NCI-H510A treated with DMSO at 0.1 percent for 48 hours (cell line): ENCODE measurements around the gene CFAP251.
"Not testable (repeated sequence)": the region's sequence is repeated elsewhere in the genome, so short reads cannot be mapped to it uniquely, and the experiment has no call there.

Experiments used
- DNase-seq: peaks from one replicate; lab custom pipeline; 2025; lab: John Stamatoyannopoulos, UW

CFAP251 gene

DNA sequence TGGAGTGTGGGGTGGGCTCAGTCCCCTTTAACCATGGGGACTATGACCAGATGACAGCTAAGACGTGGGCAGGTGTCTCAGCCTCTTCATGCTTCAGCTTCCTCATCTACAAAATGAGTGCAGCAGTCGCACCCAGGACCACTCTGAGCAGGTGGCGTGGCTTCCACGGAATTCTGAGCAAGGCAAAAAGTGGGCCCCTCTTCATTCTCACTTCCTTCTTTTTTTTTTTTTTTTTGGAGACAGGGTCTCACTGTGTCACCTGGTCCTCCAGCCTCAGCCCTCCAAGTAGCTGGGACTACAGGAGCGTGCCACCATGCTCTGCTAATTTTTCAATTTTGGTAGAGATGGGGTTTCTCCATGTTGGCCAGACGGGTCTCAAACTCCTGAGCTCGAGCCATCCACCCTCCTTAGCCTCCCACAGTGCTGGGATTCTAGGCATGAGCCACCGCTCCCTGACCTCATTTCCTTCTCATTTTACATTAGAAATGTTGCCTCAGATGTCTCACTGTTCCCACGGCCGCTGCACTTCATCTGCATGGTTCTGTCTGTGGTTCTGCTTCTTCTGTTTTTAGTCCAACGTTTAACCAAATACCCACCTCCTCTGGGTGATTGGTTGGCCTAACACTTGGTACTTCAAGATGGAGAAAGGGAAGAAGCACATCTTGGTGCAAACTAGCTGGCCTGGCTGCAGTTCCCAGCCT, 61.9 kb downstream of the CFAP251 start:
- no peak for DNase-seq

DNA sequence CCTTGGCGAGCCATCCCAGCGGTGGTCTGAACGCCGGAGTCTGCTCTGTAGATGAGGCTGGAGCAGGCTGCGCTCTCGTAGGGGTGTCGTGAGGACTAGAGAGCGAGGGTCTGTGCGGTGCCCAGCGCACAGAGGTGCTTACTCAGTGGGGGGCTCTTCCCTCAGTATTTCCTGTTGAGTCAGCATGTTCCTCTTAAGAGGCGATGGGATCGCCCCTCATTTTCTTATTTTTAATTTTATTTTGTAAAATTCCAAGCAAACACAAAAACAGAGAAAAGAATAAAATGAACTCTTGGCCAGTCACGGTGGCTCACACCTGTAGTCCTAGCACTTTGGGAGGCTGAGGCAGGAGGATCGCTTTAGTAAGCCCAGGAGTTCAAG, 62.5 kb downstream of the CFAP251 start:
- no peak for DNase-seq

DNA sequence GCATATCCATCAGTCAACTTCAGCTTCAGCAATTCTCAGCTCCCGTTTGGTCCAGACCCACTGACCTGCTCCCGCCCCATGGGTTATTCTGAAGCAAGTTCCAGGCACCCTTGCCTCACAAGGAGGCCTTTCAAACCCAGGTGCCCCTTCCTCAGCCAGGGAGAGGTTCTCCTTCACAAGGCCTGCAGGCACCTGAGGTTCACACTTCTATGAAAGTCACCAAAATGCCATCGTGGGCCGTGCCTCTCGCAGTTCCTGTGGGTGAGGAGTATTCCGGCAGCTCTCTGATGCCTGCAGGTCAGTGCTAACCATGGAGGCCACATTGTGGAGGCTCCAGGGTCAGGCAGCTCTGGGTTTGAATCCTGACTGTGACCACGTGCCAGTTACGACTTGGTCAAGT, 63.1 kb downstream of the CFAP251 start:
- no peak for DNase-seq

DNA sequence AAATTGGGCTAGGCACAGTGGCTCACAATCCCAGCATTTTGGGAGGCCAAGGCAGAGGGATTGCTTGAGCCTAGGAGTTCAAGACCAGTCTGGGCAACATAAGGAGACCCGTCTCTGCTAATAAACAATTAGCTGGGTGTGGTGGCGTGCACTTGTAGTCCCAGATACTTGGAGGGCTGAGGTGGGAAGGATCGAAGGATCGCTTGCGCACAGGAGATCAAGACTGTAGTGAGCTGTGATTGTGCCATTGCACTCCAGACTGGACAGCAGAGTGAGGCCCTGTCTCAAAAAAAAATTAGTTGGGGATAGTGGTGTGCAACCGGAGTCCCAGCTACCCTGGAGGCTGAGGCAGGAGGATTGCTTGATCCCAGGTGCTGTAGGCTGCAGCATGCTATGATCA, 64.6 kb downstream of the CFAP251 start:
- no peak for DNase-seq

DNA sequence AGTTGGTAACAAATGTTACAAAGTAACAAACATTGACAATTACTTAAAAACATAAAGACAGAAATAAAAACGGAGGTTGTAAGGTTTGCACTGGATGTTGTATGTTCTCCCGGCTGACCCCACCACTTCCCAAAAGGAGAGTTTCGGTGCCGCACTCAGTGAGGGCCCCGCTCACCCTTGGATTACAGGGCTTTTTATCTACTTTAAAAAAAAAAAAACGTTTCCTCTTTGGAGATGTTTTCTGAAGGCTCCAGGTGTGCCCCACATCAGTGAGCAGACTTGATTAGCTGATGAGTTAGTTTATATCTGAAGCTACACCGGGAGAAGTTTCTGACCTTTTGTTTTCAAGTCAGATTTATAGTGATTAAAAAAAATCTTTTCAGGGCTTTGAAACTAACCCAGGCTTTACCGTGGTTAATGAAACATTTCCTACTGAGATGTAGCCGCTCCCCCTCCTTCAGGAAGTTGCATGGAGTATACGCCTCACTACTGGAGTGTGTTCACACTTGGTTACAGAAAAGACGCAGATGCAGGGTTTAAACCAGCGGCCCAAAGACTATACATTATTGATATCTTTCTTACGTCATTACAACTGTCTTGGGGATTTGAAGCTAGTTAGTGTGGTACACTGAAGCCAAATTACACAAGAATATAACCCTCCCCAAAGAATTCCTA, 65.3 kb downstream of the CFAP251 start:
- DNase-seq = no peak

DNA sequence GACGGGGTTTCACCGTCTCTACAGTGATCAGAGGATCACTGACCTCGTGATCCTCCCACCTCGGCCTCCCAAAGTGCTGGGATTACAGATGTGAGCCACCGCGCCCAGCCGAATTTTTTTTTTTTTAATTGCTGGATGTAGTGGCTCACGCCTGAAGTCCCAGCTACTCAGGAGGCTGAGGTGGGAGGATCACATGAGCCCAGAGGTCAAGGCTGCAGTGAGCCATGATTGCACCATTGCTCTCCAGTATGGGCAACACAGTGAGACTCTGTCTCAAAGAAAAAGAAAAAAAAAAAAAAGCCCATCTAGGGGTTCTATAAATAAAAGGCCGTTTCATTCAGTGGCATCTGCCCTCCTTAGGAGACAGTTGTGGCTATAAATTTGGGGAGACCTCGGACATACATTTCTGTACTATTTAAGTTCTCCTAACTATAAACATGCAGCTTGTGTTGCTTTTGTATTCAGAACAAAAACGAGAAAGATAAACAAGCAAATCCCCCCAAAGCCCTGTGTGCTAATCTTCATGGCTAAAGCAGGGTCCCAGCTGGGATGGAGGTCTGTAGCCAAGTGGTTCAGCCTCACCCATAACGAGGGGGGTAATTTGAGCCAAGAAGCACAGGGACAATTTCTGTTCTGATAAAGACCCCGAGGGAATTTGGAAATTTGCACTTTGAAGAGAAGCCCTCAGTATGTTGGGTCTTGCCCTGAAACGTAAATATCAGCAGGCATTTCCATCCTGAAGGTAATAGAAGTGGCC, 68.3 kb downstream of the CFAP251 start:
- DNase-seq = no peak

DNA sequence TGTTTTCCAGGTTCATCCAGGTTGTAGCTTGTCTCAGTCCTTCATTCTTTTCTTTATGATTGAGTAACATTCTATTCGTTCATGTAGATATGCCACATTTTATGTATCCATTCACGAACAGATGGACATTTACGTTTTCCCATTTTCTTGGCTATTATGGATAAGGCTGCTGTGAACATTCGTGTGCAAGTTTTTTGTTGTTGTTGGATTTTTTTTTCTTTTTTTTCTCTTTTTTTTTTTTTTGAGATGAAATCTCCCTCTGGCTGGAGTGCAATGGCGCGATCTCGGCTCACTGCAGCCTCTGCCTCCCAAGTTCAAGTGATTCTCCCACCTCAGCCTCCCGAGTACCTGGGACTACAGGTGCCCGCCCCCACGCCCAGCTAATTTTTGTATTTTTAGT, 70.1 kb downstream of the CFAP251 start:
- not testable (repeated sequence) for DNase-seq

DNA sequence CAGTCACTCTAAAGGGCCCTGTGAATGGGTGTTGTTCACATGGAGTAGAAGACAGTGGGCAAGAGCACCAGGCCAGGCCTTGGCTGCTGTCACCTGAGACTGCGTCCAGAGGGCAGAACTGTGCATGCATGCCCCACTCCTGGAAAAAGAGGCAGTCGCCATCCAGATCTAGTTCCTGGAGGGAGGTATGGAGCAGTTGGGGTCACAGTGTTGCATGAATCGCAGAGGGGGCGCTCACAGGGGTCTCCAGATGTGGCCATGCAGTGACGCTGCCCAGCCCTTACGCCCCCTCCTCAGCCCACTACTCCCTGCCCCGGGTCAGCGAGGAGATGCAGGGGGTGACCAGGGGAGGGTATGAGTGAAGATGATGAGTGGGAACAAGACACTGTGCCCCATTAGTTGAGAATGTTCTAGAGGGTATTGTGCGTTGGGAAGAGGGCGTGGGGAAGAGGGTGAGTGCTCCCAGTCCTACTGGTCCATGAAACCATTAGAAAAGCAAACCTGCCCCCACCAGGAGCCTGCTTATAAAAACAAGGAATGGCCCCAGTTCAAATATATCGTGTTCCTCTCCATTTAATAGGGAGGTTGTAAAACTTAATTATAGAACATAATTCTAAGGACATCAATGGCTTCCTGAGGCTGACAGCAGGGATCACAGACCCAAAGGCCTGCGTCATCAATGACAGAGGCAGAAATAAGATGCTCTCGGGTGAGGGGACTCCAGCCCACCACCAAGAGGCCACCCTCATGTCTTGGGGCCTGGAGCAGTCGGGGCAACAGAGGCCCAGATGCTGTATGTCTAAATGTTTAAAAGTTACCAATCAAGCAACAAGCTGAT, 71.1 kb downstream of the CFAP251 start:
- DNase-seq = no peak

DNA sequence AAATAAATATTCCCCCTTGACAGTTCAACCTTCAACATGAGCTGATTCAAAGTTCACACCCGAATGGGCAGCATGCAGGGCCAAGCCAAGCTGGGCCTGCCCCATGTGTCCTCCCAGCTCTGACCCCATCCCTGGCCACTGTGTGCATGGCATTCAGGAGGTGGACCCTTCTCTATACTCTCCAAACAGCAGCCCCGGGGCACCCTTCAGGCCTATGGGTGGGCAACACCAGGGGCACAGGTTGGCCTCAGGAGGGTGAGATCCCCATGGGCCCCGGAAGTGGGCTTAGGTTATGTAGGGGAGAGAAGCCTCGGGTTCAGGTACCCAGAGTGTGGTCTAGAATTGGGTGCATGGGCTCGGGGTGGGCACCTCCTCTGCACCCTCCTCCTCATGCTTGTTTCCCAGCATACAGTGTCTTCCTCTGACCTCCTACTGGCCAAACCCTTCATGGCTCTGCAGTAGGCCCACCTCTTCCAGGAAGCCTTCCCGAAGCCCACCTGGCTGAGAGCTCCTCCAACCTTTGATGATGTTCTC, 71.8 kb downstream of the CFAP251 start:
- no peak for DNase-seq

DNA sequence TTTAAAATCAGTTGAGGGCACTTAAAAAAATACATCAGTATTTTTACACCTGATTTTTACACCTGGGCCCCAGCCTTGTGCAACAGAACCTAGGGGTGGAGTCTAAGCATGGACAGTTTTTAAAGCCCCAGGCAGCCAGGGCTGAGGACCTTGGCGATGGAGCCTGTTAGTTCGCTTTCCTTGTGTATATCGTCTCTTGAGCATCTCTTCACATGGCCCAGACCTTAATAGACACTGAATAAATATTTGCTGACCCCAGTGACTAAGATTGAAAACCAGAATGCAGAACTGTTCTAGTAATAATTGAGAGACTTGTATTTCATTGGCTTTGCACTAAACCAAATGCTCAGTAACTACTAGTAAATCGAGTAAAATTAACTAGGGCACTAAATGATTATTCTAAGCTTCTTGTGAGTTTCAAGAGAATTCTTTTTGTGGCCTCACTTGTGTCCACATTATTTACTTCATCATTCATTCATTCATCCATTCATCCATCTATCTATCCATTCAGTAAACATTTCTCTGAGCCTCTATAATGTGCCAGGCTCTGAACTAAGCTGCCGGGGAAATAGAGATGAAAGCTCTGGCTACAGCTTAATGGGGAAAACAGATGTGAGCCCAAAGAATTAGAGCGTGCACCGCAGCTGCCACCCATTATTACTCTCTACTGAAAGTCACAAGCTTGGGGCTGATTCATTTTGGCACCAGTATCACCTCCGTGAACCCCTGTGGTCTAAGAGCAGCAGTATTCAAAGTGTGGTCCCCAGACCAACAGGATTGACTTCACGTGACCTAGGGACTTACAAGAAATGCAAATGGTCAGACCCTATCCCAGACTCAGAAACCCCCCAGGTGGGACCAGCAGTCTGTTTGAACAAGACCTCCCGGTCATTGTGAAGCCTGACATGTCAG, 72.6 kb downstream of the CFAP251 start:
- peak; percentile 24 for DNase-seq

DNA sequence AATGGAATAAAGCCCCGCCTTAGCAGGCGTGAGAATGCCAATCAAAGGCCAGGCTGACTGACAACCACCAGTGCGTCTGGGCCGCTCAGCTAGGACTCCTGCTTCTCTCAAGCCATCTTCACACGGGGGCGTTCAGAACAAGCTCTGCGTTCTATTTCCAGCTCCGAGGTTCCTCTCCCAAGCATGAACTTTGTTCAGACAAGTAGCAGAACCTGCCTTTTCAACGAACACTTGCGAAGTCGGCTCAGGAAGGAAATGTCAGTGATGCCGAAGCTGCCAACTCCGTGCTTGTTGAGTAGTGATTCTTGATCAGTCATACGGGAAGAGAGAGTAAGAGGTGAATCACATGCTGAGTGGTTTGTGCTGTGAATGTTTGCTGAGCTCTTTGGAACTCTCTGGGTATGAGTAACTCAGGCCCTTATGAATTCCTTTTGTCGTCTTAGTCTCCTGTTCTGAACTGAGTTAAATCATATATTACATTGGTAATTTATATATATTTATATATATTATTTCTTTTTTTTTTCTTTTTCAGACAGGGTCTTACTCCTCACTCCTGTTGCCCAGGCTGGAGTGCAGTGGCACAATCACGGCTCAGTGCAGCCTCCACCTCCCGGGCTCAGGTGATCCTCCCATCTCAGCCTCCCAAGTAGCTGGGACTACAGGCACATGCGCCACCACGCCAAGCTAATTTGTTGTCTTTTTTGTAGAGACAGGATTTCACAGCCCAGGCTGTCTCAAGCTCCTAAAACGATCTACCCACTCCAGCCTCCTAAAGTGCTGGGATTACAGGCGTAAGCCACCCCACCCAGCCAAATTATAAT, 73.9 kb downstream of the CFAP251 start:
- DNase-seq = peak; percentile 31

DNA sequence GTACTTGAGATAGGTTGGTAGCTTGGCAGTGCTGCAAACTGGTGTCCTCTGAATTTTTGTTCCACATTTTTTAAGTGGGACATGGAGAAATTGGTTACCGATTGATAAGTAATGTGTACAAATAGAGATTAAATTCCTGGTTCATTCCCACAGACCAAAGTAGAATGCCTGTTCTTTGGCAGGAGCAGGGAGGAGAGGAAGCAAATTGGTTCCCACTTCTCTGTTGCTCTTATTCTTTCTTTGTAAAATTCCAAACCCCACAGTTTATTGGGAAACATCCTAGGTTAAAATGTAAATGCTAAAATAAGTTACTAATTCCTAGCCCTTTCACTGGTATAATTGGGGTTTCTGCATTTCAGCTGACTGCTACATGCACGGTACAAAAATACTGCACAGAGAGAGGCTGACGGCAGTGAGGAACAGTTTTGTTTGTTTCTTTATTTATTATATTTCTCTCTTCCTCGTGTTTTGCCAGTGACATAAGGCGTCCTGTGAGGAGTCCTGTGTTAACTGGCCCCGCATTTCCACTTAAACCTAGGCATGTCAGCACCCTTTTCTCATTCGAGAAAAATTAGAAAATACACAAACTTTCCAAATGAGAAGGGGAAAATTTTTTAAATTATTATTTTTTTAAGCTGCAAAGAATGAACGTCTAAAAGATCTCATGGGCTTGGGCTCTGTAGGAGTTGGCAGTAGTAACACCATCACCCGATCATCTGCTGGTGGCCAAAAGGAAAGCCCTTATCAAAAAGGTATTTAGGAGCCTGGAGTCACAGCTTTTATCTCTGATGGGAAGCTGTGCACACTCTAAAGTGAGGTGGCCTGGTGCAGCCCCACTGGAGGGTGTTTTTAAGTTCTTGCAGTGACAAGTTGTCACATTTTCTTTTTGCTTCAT, 77.9 kb downstream of the CFAP251 start:
- no peak for DNase-seq

DNA sequence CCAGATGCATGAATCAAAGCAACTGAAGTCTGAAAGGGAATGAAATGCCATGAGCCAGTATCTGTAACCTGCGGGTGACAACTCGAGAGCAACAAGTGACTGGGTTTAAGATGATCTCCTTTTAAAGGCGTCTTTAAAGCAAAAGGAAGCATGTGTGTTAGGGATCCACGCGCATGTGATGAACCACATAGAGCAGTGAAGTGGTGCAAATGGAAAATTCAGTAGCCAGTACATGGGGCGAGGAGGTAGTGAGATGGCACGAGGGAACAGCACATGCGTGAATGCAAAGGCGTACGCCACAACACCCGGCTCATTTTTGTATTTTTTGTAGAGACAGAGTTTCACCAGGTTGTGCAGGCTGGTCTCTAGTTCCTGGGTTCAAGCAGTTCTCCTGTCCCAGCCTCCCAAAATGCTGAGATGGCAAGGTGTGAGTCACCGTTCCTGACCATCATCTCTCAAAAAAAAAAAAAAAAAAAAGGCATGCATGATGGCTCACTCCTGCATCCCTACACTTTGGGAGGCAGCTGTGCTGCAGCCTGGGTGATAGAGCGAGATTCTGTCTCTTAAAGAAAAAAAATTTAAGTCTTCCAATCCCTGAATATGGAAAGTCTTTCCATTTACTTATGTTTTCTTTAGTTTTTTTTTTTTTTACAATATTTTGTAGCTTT, 78.7 kb downstream of the CFAP251 start:
- DNase-seq = no peak

DNA sequence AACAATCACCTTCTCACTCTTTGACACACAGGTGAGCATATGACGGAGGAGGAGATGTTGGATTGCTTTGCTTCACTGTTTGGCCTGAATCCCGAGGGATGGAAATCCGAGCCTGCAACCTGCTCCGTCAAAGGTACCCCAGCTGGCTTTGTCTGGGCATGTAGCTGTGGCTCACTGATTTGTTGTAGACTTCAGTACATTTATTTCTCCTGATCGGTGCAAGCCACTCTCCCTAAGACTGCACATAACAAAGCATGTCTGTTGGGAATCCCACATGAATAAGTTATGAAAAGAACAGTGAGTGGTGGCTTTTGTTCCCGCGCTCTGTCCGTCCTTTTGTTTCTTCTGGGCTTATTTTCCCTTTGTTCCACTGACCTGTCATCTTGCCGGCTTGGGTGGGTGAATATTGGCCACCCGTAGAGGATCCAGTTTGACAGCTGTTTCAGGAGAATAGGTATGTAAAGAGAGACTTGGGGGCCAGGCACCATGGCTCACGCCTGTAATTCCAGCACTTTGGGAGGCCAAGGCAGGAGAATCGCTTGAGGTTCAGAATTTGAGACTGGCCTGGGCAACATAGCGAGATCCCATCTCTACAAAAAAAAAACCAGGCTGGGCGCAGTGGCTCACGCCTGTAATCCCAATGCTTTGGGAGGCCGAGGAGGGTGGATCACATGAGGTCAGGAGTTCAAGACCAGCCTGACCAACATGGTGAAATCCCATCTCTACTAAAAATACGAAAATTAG, 83.2 kb downstream of the CFAP251 start:
- peak; percentile 13 for DNase-seq

DNA sequence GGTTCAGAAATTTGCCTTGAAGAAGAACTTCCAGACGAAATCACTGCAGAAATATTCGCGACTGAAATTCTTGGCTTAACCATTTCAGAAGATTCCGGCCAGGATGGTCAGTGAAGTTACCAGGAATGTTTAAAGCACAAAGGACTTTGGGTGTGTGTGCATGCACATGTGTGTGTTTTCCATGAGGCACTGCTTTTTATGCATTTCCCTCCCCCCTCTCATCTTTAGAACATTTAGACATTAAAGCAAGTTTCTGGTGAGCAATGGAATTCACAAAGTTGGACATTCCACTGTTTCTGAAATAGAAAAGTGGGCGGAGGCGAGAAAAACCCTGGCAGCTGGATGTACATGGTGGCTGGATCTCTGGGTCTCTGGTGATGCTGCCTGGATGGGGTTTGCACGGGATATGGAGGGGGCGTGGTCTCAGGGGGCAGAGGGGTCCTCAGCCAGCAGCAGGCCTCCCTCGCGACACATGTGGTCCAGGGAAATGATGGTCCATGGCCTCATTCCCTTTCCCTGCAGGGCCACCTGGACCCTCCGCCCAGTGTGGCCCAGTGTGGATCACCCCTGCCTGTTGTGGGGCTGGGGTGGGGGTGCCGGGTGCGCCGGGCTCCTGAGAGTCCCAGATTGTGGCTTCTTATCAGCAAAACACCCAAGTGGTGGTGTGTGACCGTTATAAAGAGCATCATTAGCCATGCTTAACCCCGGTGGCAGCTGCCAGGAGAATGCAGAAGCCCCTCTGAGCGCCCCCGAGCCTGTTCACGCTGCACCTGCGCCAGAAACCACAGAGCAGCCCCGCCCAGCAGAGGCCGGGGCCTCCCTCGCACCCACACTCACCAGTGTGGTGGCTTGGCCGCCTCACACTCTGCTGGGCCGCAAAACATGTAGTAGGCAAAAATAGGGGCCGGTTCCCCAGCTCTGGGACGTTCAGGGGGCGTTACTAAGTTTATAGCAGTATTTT, 85.5 kb downstream of the CFAP251 start:
- DNase-seq = no peak

DNA sequence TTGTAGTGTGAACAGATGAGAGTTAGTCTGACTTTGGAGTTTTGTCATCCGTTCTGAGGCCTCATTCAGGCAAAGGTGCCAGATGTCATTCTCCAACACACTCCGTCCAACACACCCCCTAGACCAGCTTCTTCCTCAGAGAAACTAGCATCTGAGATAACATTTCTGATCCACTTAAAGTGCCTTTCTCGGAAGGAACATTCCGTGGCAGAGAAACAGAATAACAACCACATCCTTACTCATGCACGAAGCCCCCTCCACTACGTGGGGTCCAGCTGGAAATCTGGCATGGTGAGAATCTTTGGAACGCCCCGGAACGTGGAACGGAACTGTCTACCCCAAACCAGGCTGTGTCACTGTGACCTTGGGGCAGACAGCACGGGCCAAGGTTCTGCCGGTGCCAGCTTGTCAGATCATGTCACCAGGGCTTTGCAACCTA, 86.3 kb downstream of the CFAP251 start:
- DNase-seq = no peak
